Endothelial cell of umbilical vein (primary cell): Measurements from ENCODE around the gene TEK. TPM values are rescaled to one million over a fixed set of nuclear protein-coding genes. Genes with fewer than 3 reads are reported as not detected.

ENCODE experiments used
- BruUV-seq: library from RNA; stranded (reverse); fragments of 400-500 nt; replicated peaks from 2 replicates; lab custom pipeline; 2021; lab: Mats Ljungman, UMichigan
- CTCF ChIA-PET: fragments of 300-600, 350-600 bp; sonication (Branson Sonifier 250); formaldehyde crosslinking; loops from one replicate; lab custom pipeline; 2021; ENCODE audit warnings: antibody characterized with exemption, inconsistent platforms; lab: Charles Lee
- POLR2A ChIA-PET: fragments of 300-600, 350-600 bp; sonication (Branson Sonifier 250); formaldehyde crosslinking; loops from one replicate; lab custom pipeline; 2021; ENCODE audit warnings: antibody characterized with exemption, inconsistent platforms; lab: Charles Lee
- DNase-seq: peaks from one replicate; pipeline ENCODE4 v3.0.0-alpha.2; 2011; ENCODE audit warnings: low read depth, low spot score
- FAIRE-seq: peaks from 2 replicates; lab custom pipeline; 2011; peaks lifted over from hg19 to GRCh38; lab: Jason Lieb, UNC
- H2AFZ ChIP-seq: 2 replicates; pipeline ENCODE4 v1.6.0; 2012; ENCODE audit warnings: low read depth, low read length, control low read depth, inconsistent platforms
- H3K27ac ChIP-seq: 2 replicates; pipeline ENCODE4 v1.5.1; 2011; ENCODE audit warnings: low read depth, mild to moderate bottlenecking, control low read depth, low read length, moderate library complexity; ENCODE audit not compliant: insufficient read depth
- H3K27me3 ChIP-seq, 2 experiments: 2 replicates each; pipeline versions ENCODE4 v1.6.0 to v1.6.1; 2011; ENCODE audit warnings: low read length in 2 of 2, mixed read lengths in 1 of 2; ENCODE audit not compliant: control insufficient read depth in 2 of 2, insufficient read depth in 2 of 2
- H3K36me3 ChIP-seq, 2 experiments: 2 replicates in 1 of 2; 3 replicates in 1 of 2; pipeline ENCODE4 v1.5.1; 2011; ENCODE audit warnings: low read length in 2 of 2, mild to moderate bottlenecking in 1 of 2, moderate library complexity in 1 of 2; ENCODE audit not compliant: control insufficient read depth in 2 of 2, insufficient read depth in 2 of 2; ENCODE audit errors: extremely low read depth in 1 of 2
- H3K4me1 ChIP-seq: 3 replicates; pipeline ENCODE4 v1.5.1; 2011; ENCODE audit warnings: mild to moderate bottlenecking, low read length; ENCODE audit not compliant: control insufficient read depth, insufficient read depth; ENCODE audit errors: extremely low read depth
- H3K4me2 ChIP-seq: 2 replicates; pipeline ENCODE4 v1.6.1; 2011; ENCODE audit warnings: low read length, control low read depth, mixed read lengths; ENCODE audit not compliant: insufficient read depth
- H3K4me3 ChIP-seq, 3 experiments: fragments of 200-600 bp in 1 of 3; sonication (generic), shearing (Covaris generic) in 1 of 3; replicated peaks in 1 of 3; 2 replicates each; pipeline ENCODE4 v1.5.1; 2011 to 2016; ENCODE audit warnings: control low read depth in 3 of 3, low read length in 3 of 3, mild to moderate bottlenecking in 2 of 3, inconsistent platforms in 1 of 3, low read depth in 1 of 3, moderate library complexity in 1 of 3; ENCODE audit not compliant: insufficient read depth in 1 of 3
- H3K79me2 ChIP-seq: 2 replicates; pipeline ENCODE4 v1.6.0; 2012; ENCODE audit warnings: low read length, inconsistent platforms; ENCODE audit not compliant: control insufficient read depth, insufficient read depth
- H3K9ac ChIP-seq: replicated peaks from 2 replicates; pipeline ENCODE3; 2011; ENCODE audit warnings: low read length, control low read depth; ENCODE audit not compliant: insufficient read depth; ENCODE audit errors: extremely low read depth
- H3K9me1 ChIP-seq: replicated peaks from 3 replicates; pipeline ENCODE4 v1.6.0; 2011; ENCODE audit warnings: mild to moderate bottlenecking, low read length; ENCODE audit not compliant: control insufficient read depth, insufficient read depth; ENCODE audit errors: extremely low read depth
- H3K9me3 ChIP-seq: replicated peaks from 2 replicates; pipeline ENCODE4 v1.5.1; 2012; ENCODE audit warnings: low read length, inconsistent platforms; ENCODE audit not compliant: control insufficient read depth, insufficient read depth
- H4K20me1 ChIP-seq: replicated peaks from 2 replicates; pipeline ENCODE3; 2011; ENCODE audit warnings: mild to moderate bottlenecking, low read length; ENCODE audit not compliant: control insufficient read depth, insufficient read depth; ENCODE audit errors: extremely low read depth
- CTCF ChIP-seq, 2 donors: IDR thresholded peaks; 1 replicate in 1 of 2; 2 replicates in 1 of 2; pipeline ENCODE4 v1.5.1; 2011; ENCODE audit warnings: low read length in 2 of 2, mild to moderate bottlenecking in 2 of 2, moderate library complexity in 2 of 2, control low read depth in 1 of 2, inconsistent platforms in 1 of 2, low read depth in 1 of 2; ENCODE audit not compliant: insufficient read depth in 1 of 2; ENCODE audit errors: extremely low read depth in 1 of 2
- EZH2 ChIP-seq: IDR thresholded peaks from 2 replicates; pipeline ENCODE4 v1.6.1; 2012; ENCODE audit warnings: borderline replicate concordance, low read depth, mild to moderate bottlenecking, moderate library complexity, low read length, inconsistent platforms; ENCODE audit not compliant: severe bottlenecking
- FOS ChIP-seq: IDR thresholded peaks from 2 replicates; pipeline ENCODE4 v1.6.1; 2011; ENCODE audit warnings: mild to moderate bottlenecking, low read length, moderate library complexity, borderline replicate concordance; ENCODE audit not compliant: insufficient read depth
- MAX ChIP-seq: IDR thresholded peaks from 2 replicates; pipeline ENCODE4 v1.6.1; 2011; ENCODE audit not compliant: insufficient read depth, insufficient read length
- MYC ChIP-seq: IDR thresholded peaks from one replicate; pipeline ENCODE4 v1.6.1; 2011; ENCODE audit warnings: mild to moderate bottlenecking, low read depth, low read length
- POLR2A ChIP-seq: IDR thresholded peaks from 2 replicates; pipeline ENCODE4 v1.6.1; 2012; ENCODE audit warnings: low read depth, mild to moderate bottlenecking, control low read depth, low read length
- POLR2AphosphoS5 ChIP-seq: IDR thresholded peaks from 2 replicates; pipeline ENCODE4 v1.6.1; 2012; ENCODE audit warnings: low read depth, mild to moderate bottlenecking, control low read depth, low read length, moderate library complexity; ENCODE audit not compliant: insufficient read depth
- dilution Hi-C: fragments of 300-500 bp; cut with MboI; formaldehyde crosslinking; loops from one replicate; pipeline ENCODE4 v1.15.0; 2019; ENCODE audit warnings: low sequenced_read_pairs; ENCODE audit not compliant: extremely low pct_ligation_motif_present
- intact Hi-C: fragments of 100-400 bp; cut with micrococcal nuclease; formaldehyde crosslinking; loops from one replicate; pipeline ENCODE4 v1.10.0; 2022
- polyA plus RNA-seq, 4 experiments: library from polyadenylated mRNA; depleted of rRNA in 3 of 4; stranded (reverse) in 3 of 4; unstranded in 1 of 4; fragments of >200 nt; gene quantifications; 2 replicates each; pipeline versions ENCODE4 v1.2.1 to v1.2.3, GENCODE V29; 2011 to 2012; ENCODE audit warnings: missing spikeins in 1 of 4
- total RNA-seq: library from RNA; stranded (reverse); gene quantifications from 2 replicates; pipeline ENCODE4 v1.2.3, GENCODE V29; 2021

TEK gene
- total and polyA plus RNA-seq, 2 donors (not counting 3 experiments of a cell fraction or from before 2014, with no cell fraction given), result 26.9 to 44.1 TPM

DNA sequence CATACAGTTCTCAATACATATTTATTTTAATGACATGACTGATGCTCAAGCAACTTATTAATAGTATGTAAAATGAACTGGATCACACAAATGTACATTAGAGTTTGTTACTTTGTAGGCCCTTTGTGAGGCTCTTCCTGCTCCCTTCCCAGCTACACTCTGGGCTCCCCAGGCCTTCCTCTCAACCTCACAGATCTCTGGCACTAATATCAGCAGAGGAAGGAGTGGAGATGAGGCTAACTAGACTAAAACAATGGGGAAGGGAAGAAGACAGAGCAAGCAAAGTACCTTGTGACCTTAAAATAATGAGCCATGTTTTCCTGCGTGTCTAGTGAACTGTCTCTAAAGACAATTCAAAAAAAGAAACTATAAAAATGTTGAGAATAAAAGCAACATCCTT, 30.3 kb upstream of the TEK start:
- intact Hi-C loops (no loop called here), dilution Hi-C loops (no loop called here)
- Histone ChIP-seq H2AFZ (peak overlapping the region; percentile 79), H3K9ac (no peak overlapping the region), H3K4me2 (no peak overlapping the region), H3K9me3 (no peaks in the 10 kb centered on the region), H3K4me3 (no peak overlapping the region), H3K27me3 (no peaks in the 10 kb centered on the region), H3K36me3 (no peaks in the 10 kb centered on the region), H4K20me1 (no peaks in the 10 kb centered on the region), H3K79me2 (no peaks in the 10 kb centered on the region), H3K9me1 (no peaks in the 10 kb centered on the region), H3K27ac (no peak overlapping the region), H3K4me1 (peaks cover 8% of the 10 kb centered on the region)
- POLR2A ChIA-PET, result no interaction called here
- CTCF ChIA-PET, result interaction anchor here (0.8 to 1.6 kb wide), 2 partner anchors 26 to 144 kb away, joined by 3 read pairs; no protein-coding TSS in a partner anchor
- no TSS peak for BruUV-seq
- DNase-seq (peak; percentile 70), FAIRE-seq (peak; percentile 82)
- no peak for TF ChIP-seq MYC
- TF ChIP-seq MAX, result no peak
- no peak for TF ChIP-seq POLR2A
- no peak for TF ChIP-seq CTCF (IDR thresholded peaks at IDR 0.05; ENCODE audit: extremely low read depth in 1 of 2, insufficient read depth in 1 of 2, low read depth in 1 of 2, low read length in 2 of 2)
- no peak for TF ChIP-seq FOS
- TF ChIP-seq POLR2AphosphoS5, result no peak
- TF ChIP-seq EZH2, result no peak
